Globus pallidus (tissue), 1 donor: Measurements from ENCODE around the gene VPS37C.
"Not testable (repeated sequence)": the region's sequence is repeated elsewhere in the genome, so short reads cannot be mapped to it uniquely, and the experiment has no call there.

Source experiments
- DNase-seq: peaks from one replicate; pipeline ENCODE4 v3.0.0-alpha.2; 2015; ENCODE audit warnings: low spot score

The VPS37C gene

DNA sequence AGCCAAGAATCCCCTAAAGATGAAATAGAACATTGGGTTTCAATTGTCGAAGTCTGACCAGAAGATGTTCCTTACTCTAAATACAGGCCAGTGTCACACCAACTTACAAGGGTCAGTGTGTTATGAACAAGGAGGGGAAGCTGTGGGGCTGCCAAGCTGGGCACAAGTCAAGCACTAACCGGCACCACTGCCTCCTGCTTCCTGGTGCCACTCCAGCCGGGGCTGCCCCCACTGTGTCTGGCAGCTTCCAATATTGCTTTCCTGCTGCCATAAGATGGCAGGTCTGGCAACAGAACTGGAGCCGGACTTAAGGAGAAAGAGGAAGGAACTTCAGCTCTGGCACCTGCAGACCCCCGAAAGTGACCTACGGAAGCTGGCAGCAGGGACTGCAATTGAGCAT is 13.7 kb upstream of the VPS37C start:
- DNase-seq, result no peak

GRCh38 chr11:61174273-61174672 is 13.0 kb upstream of the VPS37C start:
- DNase-seq, result no peak

- no peak for DNase-seq
Measured at GRCh38 chr11:61173456-61173855, 12.2 kb upstream of the VPS37C start.

GRCh38 chr11:61172888-61173287 is 11.7 kb upstream of the VPS37C start:
- DNase-seq, result no peak

GRCh38 chr11:61172356-61172755 is 11.1 kb upstream of the VPS37C start:
- DNase-seq, result no peak

- DNase-seq, result no peak
Measured at GRCh38 chr11:61171907-61172306, 10.7 kb upstream of the VPS37C start.

GRCh38 chr11:61170566-61170965 is 9.3 kb upstream of the VPS37C start:
- no peak for DNase-seq

DNA sequence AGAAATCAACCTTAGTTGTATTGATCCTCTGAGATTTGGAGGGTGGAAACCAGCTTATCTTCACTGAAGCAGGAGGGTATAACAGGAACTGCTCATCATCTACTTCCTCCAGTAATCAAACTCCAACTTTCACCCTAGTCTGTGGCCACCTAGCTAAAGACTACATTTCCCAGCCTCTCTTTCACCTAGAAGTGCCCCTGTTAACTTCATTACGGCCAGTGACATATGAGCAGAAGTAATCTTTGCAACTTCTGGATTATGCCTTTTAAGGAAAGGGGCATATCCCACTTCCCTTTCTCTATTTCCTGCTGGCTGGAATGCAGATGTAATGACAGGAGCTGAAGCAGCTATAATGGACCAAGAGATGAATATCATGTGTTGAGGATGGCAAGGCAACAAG is 7.6 kb upstream of the VPS37C start:
- DNase-seq, result no peak

DNA sequence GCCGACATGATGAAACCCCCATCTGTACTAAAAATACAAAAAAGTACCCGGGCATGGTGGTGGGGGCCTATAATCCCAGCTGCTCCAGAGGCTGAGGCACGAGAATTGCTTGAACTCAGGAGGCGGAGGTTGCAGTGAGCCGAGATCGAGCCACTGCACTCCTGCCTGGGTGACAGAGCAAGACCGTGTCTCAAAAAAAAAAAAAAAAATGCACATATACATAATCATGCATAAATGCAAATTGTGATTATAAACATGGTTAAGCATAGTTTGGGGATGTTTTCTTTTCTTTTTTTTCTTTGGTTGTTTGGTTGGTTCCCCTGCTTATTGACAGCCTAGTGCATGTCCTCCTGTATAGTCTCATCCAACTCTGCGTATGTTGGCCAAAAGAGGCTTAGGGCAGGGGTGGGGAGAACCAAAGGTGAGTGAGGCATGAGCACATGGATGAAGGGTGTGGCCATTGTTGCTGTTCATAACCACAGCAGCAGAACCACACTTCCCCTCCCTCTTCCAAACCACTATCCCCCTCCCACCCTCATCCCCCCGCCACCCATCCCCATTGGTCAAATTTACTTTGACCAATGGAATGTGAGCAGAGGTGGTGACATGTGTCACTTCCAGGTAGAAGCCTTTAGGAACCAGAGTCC is 6.9 kb upstream of the VPS37C start:
- DNase-seq, result no peak

DNA sequence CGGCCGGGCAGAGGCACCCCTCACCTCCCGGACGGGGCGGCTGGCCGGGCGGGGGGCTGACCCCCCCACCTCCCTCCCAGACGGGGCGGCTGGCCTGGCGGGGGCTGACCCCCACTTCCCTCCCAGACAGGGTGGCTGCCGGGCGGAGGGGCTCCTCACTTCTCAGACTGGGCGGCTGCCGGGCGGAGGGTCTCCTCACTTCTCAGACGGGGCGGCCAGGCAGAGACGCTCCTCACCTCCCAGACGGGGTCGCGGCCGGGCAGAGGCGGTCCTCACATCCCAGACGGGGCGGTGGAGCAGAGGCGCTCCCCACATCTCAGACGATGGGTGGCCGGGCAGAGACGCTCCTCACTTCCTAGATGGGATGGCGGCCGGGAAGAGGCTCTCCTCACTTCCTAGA is 5.1 kb upstream of the VPS37C start:
- not testable (repeated sequence) for DNase-seq

DNA sequence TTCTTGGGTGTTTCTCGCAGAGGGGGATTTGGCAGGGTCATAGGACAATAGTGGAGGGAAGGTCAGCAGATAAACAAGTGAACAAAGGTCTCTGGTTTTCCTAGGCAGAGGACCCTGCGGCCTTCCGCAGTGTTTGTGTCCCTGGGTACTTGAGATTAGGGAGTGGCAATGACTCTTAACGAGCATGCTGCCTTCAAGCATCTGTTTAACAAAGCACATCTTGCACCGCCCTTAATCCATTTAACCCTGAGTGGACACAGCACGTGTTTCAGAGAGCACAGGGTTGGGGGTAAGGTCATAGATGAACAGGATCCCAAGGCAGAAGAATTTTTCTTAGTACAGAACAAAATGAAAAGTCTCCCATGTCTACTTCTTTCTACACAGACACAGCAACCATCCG is 4.6 kb upstream of the VPS37C start:
- DNase-seq, result not testable (repeated sequence)

DNA sequence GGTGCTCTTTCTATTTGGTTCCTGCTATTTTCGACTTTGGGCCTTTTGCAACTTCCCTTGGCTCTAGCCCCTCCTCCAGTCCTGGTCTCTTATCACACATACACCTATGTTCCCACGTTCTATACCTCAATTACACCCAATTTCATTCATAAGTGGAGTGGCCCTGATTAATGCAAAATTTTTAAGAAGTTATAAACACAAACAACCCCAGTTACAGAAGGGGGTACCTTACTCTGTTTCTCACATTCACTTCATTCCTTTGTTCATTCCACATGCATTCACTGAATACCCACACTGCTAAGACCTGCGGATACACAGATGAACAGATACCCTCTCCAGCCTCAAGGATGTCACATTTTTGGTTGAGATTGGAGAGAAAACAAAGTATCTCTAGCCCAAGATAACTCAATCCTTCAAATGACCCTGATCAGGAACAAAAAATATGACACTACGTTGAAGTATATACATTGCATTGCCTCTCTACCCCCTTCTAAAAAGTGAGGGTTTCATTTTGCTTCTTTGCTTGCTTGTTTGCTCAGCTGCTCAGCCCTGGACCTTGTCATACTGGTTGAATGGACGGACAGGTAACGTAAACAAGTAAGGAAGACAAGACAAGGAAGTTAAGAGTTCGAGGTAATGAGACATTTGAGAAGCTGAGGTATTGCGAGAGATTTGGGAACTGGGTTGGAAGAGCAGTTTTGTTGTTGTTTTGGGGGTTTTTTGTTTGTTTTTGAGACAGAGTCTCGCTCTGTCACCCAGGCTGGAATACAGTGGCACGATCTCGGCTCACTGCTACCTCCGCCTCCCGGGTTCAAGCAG is 3.6 kb upstream of the VPS37C start:
- no peak for DNase-seq

DNA sequence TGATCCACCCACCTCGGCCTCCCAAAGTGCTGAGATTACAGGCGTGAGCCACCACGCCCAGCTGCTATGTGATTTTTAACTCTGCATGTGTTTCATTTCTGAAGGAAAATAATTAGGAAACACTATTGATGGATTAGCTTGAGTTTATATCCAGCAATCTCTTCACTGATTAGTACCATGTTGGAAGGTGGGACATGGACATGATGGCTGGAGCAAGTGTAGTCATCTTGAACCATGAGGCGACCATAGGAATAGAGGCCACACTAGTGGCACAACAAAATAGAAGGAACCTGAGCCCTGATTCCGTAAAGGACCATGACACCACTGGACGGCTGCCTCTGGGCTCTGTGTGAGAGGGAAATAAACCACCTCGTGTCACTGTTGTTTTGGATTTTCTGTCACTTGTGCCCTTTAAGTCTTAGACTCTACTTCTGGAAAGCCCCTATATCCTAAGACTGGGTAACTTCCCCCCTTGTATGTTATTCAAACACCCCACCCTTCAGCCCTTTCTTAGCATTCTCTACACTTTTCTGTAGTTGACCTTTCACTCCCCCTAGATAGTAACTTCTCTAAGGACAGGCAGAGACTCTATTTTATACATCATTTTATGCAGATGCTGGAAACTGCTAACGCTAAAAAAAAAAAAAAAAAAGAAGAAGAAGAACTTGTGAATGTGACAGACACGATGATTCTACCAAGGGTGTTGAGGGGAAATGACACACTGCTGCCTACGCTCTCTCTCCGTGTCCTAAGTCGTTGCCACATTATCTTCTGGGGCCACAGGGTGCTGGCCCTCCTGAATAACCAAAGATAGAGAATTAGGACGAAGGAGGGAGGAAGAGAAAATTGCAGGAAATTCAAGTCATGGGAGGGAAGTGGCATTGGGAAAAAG is 2.7 kb upstream of the VPS37C start:
- no peak for DNase-seq

- no peak for DNase-seq
Measured at GRCh38 chr11:61163021-61163420, 1.8 kb upstream of the VPS37C start.

- no peak for DNase-seq
Measured at GRCh38 chr11:61162092-61162941, 1.1 kb upstream of the VPS37C start.

GRCh38 chr11:61160487-61161189 is 588 bp downstream of the VPS37C start:
- DNase-seq, result no peak

- DNase-seq, result no peak
Measured at GRCh38 chr11:61158691-61159381, 2.4 kb downstream of the VPS37C start.

DNA sequence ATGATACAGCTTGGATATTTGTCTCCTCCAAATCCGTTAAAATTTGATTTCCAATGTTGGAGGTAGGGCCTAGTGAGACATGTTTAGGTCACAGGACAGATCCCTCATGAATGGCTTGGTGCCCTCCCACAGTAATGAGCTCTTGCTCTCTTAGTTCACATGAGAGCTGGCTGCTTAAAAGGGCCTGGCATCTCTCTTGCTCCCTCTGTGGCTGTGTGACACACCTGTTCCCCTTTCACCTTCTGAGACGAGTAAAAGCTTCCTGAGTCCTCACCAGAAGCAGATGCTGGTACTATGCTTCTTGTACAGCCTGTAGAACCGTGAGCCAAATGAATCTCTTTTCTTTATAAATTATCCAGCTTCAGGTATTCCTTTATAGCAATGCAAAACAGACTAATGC is 3.5 kb downstream of the VPS37C start:
- DNase-seq, result no peak

- DNase-seq, result no peak
Measured at GRCh38 chr11:61155741-61156140, 5.5 kb downstream of the VPS37C start.

GRCh38 chr11:61155312-61155711 is 5.9 kb downstream of the VPS37C start:
- DNase-seq, result no peak
